Thyroid gland (tissue), 4 donors: ENCODE results near the gene ENTPD6. TPM values are rescaled to one million over a fixed set of nuclear protein-coding genes. Genes with fewer than 3 reads are reported as not detected.

Source experiments
- DNase-seq, 2 donors: peaks; one replicate each; pipeline ENCODE4 v3.0.0-alpha.2; 2019
- H3K27ac ChIP-seq, 3 donors: fragments of 200-600 bp; sonication (generic); 1 replicate in 2 of 3; 2 replicates in 1 of 3; pipeline ENCODE4 v1.5.1; 2016 to 2019; ENCODE audit warnings: mild to moderate bottlenecking in 1 of 3, moderate library complexity in 1 of 3
- H3K27me3 ChIP-seq: fragments of 200-600 bp; sonication (generic); one replicate; pipeline ENCODE4 v1.5.1; 2019
- H3K36me3 ChIP-seq, 2 donors: fragments of 200-600 bp; sonication (generic); one replicate each; pipeline ENCODE4 v1.5.1; 2016 to 2019
- H3K4me1 ChIP-seq, 2 donors: fragments of 200-600 bp; sonication (generic); one replicate each; pipeline ENCODE4 v1.5.1; 2017 to 2019
- H3K4me3 ChIP-seq, 3 donors: fragments of 200-600 bp; sonication (generic); replicated peaks in 1 of 3; 1 replicate in 2 of 3; 2 replicates in 1 of 3; pipeline ENCODE4 v1.5.1; 2016; ENCODE audit warnings: mild to moderate bottlenecking in 1 of 3
- H3K9me3 ChIP-seq: fragments of 200-600 bp; sonication (generic); one replicate; pipeline ENCODE4 v1.5.1; 2017
- CTCF ChIP-seq, 6 experiments: fragments of 200-600 bp in 3 of 6; fragments of 450-650 bp in 3 of 6; sonication (generic) in 3 of 6; IDR thresholded peaks; one replicate each; pipeline ENCODE4 v1.5.1; 2016 to 2019; ENCODE audit warnings: antibody characterized with exemption in 6 of 6, mild to moderate bottlenecking in 2 of 6, inconsistent platforms in 1 of 6, moderate library complexity in 1 of 6
- POLR2A ChIP-seq, 2 donors: fragments of 450-650 bp; IDR thresholded peaks; one replicate each; pipeline ENCODE4 v1.6.1; 2017; ENCODE audit warnings: antibody characterized with exemption in 2 of 2, mild to moderate bottlenecking in 2 of 2, moderate library complexity in 1 of 2
- WGBS, 2 donors: methylation state at CpG; one replicate each; pipeline ENCODE4 v1.1.5; 2017; 5-methylcytosine and 5-hydroxymethylcytosine counted together
- intact Hi-C: fragments of 100-400 bp; cut with DNase I; formaldehyde crosslinking; loops from one replicate; pipeline ENCODE4 v1.15.1; 2023
- total RNA-seq, 4 donors: library from RNA; depleted of rRNA; stranded (reverse); fragments of >200 nt; gene quantifications; one replicate each; pipeline ENCODE4 v1.2.3, GENCODE V29; 2016

Gene ENTPD6
- total RNA-seq, 4 donors from 2014 or later, result 51.6 to 75.6 (median 64.9) TPM

GRCh38 chr20:25194333-25194972 lies 1.1 kb upstream of the ENTPD6 start:
- TF ChIP-seq CTCF (IDR thresholded peaks at IDR 0.05) (no peak), POLR2A (IDR thresholded peaks at IDR 0.05) (no peak)
- no peak for DNase-seq
- Histone ChIP-seq H3K36me3 (no peaks in the 10 kb centered on the region), H3K27ac (no peak overlapping the region), H3K9me3 (no peaks in the 10 kb centered on the region), H3K27me3 (no peaks in the 10 kb centered on the region), H3K4me1 (peaks cover 13 to 15% of the 10 kb centered on the region in 2 donors), H3K4me3 (no peak overlapping the region)
- 90 to 94% methylated on average over 11 to 13 of the region's 18 CpGs for WGBS, 2 donors
- intact Hi-C loops, result loop anchor here (10.0 kb wide), 1 partner anchor 200 kb away; the partner anchor contains the start of gene ABHD12

GRCh38 chr20:25195962-25196785 lies 662 bp downstream of the ENTPD6 start:
- WGBS, 2 donors, result 5 to 6% methylated on average over 32 to 34 of the region's 39 CpGs
- Histone ChIP-seq H3K36me3 (no peaks in the 10 kb centered on the region), H3K4me1 (peaks cover 13 to 15% of the 10 kb centered on the region in 2 donors), H3K27ac (peak overlapping the region; percentile 73 to 94 (median 90)), H3K9me3 (no peaks in the 10 kb centered on the region), H3K27me3 (no peaks in the 10 kb centered on the region), H3K4me3 (peak overlapping the region; percentile 83 to 90 (median 84))
- intact Hi-C loops, result loop anchor here (2.0 to 10.0 kb wide), 2 partner anchors 51 to 199 kb away; partner anchors contain the start of gene ABHD12
- TF ChIP-seq CTCF (IDR thresholded peaks at IDR 0.05), result no peak
- peak in 1 of 2 donors; percentile 44 for TF ChIP-seq POLR2A (IDR thresholded peaks at IDR 0.05)
- DNase-seq, result peak; percentile 79 to 83

GRCh38 chr20:25196786-25197120 lies 1.2 kb downstream of the ENTPD6 start:
- intact Hi-C loops, result loop anchor here (2.0 to 10.0 kb wide), 2 partner anchors 50 to 198 kb away; partner anchors contain the start of gene ABHD12
- Histone ChIP-seq H3K27me3 (no peaks in the 10 kb centered on the region), H3K4me3 (peak overlapping the region in 1 of 3 donors; percentile 90), H3K9me3 (no peaks in the 10 kb centered on the region), H3K4me1 (peaks cover 13 to 15% of the 10 kb centered on the region in 2 donors), H3K27ac (peak overlapping the region in 2 of 3 donors; percentile 90 to 94), H3K36me3 (no peaks in the 10 kb centered on the region)
- 43 to 58% methylated on average over 8 of the region's 9 CpGs for WGBS, 2 donors
- TF ChIP-seq CTCF (IDR thresholded peaks at IDR 0.05) (no peak), POLR2A (IDR thresholded peaks at IDR 0.05) (no peak)
- no peak for DNase-seq

- Histone ChIP-seq H3K4me1 (peaks cover 13 to 15% of the 10 kb centered on the region in 2 donors), H3K9me3 (no peaks in the 10 kb centered on the region), H3K27ac (no peak overlapping the region), H3K4me3 (no peak overlapping the region), H3K36me3 (no peaks in the 10 kb centered on the region), H3K27me3 (no peaks in the 10 kb centered on the region)
- no peak for TF ChIP-seq CTCF (IDR thresholded peaks at IDR 0.05)
- TF ChIP-seq POLR2A (IDR thresholded peaks at IDR 0.05), result no peak
- 88 to 100% methylated on average over 3 of the region's 3 CpGs for WGBS, 2 donors
- intact Hi-C loops, result loop anchor here (2.0 to 10.0 kb wide), 2 partner anchors 49 to 197 kb away; partner anchors contain the start of gene ABHD12
- DNase-seq, result no peak
These were observed 1.8 kb downstream of the ENTPD6 start for GRCh38 chr20:25197183-25197869.
